HG02763 (cell line): ENCODE measurements around the gene FAXC.
A peak's percentile ranks its signal among the peaks of the same experiment; 100 is the strongest.
"Not testable (repeated sequence)": the region's sequence is repeated elsewhere in the genome, so short reads cannot be mapped to it uniquely, and the experiment has no call there.

Experiments used
- ATAC-seq: cut with Tn5 transposase; IDR thresholded peaks from one replicate; pipeline ENCODE4 v1.9.1; 2021; ENCODE audit warnings: mild to moderate bottlenecking, moderate library complexity; ENCODE audit not compliant: unreplicated experiment

The FAXC gene

GRCh38 chr6:99341862-99342455 is 7.5 kb downstream of the FAXC start:
- no peak for ATAC-seq

- ATAC-seq: no peak
Measured at GRCh38 chr6:99338188-99338587, 11.3 kb downstream of the FAXC start.

- ATAC-seq: not testable (repeated sequence)
Measured at GRCh38 chr6:99335298-99335697, 14.2 kb downstream of the FAXC start.

- peak; percentile 28 for ATAC-seq
Measured at GRCh38 chr6:99334526-99335127, 14.8 kb downstream of the FAXC start.

GRCh38 chr6:99333068-99333467 is 16.4 kb downstream of the FAXC start:
- peak; percentile 94 for ATAC-seq

GRCh38 chr6:99331531-99331930 is 17.9 kb downstream of the FAXC start:
- ATAC-seq: no peak

- ATAC-seq: peak; percentile 70
Measured at GRCh38 chr6:99330159-99330558, 19.3 kb downstream of the FAXC start.

- no peak for ATAC-seq
Measured at GRCh38 chr6:99324996-99325395, 24.5 kb downstream of the FAXC start.

GRCh38 chr6:99318566-99318965 is 30.9 kb downstream of the FAXC start:
- ATAC-seq: no peak

GRCh38 chr6:99312354-99312753 is 37.1 kb downstream of the FAXC start:
- no peak for ATAC-seq

- no peak for ATAC-seq
Measured at GRCh38 chr6:99310553-99310952, 38.9 kb downstream of the FAXC start.

- no peak for ATAC-seq
Measured at GRCh38 chr6:99309557-99309956, 39.9 kb downstream of the FAXC start.

- no peak for ATAC-seq
Measured at GRCh38 chr6:99308788-99309187, 40.7 kb downstream of the FAXC start.

- ATAC-seq: no peak
Measured at GRCh38 chr6:99307295-99307907, 42.1 kb downstream of the FAXC start.

GRCh38 chr6:99306341-99306740 is 43.1 kb downstream of the FAXC start:
- ATAC-seq: no peak

GRCh38 chr6:99305021-99305554 is 44.4 kb downstream of the FAXC start:
- no peak for ATAC-seq

- ATAC-seq: no peak
Measured at GRCh38 chr6:99297415-99297814, 52.1 kb downstream of the FAXC start.

- no peak for ATAC-seq
Measured at GRCh38 chr6:99297006-99297405, 52.5 kb downstream of the FAXC start.

GRCh38 chr6:99296261-99296660 is 53.2 kb downstream of the FAXC start:
- no peak for ATAC-seq

- ATAC-seq: no peak
Measured at GRCh38 chr6:99295276-99295675, 54.2 kb downstream of the FAXC start.

- no peak for ATAC-seq
Measured at GRCh38 chr6:99294786-99295185, 54.7 kb downstream of the FAXC start.

GRCh38 chr6:99289701-99290100 is 59.8 kb downstream of the FAXC start:
- ATAC-seq: no peak
